Thyroid gland (tissue), 4 donors: ENCODE data around the gene FALEC.

Experiments used
- POLR2A ChIP-seq, 2 donors: fragments of 450-650 bp; IDR thresholded peaks; one replicate each; pipeline ENCODE4 v1.6.1; 2017; ENCODE audit warnings: antibody characterized with exemption in 2 of 2, mild to moderate bottlenecking in 2 of 2, moderate library complexity in 1 of 2
- TF ChIP-seq, protein P1 (sequence below), 6 experiments: fragments of 200-600 bp in 3 of 6; fragments of 450-650 bp in 3 of 6; sonication (generic) in 3 of 6; IDR thresholded peaks; one replicate each; pipeline ENCODE4 v1.5.1; 2016 to 2019; ENCODE audit warnings: antibody characterized with exemption in 6 of 6, mild to moderate bottlenecking in 2 of 6, inconsistent platforms in 1 of 6, moderate library complexity in 1 of 6

DNA sequence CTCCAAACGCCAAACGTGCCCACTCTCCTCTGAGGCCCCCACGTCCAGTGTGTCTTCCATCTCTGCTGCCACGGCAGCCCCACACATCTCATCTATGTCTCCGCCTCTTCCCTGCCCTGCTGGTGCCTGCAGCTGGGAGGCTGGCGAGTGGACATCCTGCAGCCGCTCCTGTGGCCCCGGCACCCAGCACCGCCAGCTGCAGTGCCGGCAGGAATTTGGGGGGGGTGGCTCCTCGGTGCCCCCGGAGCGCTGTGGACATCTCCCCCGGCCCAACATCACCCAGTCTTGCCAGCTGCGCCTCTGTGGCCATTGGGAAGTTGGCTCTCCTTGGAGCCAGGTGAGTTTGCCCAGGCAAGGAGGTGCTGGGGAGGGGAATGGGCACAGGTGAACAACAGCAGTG is 42.3 kb downstream of the FALEC start:
- TF ChIP-seq POLR2A (IDR thresholded peaks at IDR 0.05): no peak
- TF ChIP-seq, protein P1, sequence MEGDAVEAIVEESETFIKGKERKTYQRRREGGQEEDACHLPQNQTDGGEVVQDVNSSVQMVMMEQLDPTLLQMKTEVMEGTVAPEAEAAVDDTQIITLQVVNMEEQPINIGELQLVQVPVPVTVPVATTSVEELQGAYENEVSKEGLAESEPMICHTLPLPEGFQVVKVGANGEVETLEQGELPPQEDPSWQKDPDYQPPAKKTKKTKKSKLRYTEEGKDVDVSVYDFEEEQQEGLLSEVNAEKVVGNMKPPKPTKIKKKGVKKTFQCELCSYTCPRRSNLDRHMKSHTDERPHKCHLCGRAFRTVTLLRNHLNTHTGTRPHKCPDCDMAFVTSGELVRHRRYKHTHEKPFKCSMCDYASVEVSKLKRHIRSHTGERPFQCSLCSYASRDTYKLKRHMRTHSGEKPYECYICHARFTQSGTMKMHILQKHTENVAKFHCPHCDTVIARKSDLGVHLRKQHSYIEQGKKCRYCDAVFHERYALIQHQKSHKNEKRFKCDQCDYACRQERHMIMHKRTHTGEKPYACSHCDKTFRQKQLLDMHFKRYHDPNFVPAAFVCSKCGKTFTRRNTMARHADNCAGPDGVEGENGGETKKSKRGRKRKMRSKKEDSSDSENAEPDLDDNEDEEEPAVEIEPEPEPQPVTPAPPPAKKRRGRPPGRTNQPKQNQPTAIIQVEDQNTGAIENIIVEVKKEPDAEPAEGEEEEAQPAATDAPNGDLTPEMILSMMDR (IDR thresholded peaks at IDR 0.05): no peak
